HG03060 (cell line): ENCODE results near the gene ARSG.

ENCODE experiments used
- ATAC-seq: cut with Tn5 transposase; IDR thresholded peaks from one replicate; pipeline ENCODE4 v1.9.1; 2021; ENCODE audit warnings: low read depth, moderate number of reproducible peaks; ENCODE audit not compliant: unreplicated experiment

The ARSG gene

DNA sequence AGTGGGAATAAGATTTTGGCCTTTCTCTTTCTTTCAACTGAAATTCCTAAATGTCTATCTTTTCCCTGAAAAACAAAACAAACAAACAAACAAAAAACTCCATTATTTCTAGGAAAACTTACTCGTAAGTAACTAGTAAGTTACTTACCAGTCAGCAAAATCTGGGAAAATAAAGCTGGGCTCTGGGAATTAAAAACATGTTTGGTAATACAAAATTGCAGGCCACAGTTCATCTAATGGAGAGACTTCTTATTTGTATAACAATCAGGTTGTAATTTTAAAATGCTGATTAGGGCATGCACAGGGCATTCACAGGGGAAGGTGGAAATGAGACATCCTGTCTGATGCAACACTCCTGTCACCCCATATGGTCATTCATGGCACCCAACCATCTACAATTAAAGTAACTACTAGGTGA is 169.8 kb downstream of the ARSG start:
- ATAC-seq, result no peak

GRCh38 chr17:68461589-68461988 is 170.3 kb downstream of the ARSG start:
- ATAC-seq, result no peak

- peak; percentile 29 for ATAC-seq
These were observed 171.3 kb downstream of the ARSG start for GRCh38 chr17:68462381-68463210.

GRCh38 chr17:68463211-68464019 is 172.1 kb downstream of the ARSG start:
- ATAC-seq, result no peak

GRCh38 chr17:68468334-68468733 is 177.0 kb downstream of the ARSG start:
- no peak for ATAC-seq

DNA sequence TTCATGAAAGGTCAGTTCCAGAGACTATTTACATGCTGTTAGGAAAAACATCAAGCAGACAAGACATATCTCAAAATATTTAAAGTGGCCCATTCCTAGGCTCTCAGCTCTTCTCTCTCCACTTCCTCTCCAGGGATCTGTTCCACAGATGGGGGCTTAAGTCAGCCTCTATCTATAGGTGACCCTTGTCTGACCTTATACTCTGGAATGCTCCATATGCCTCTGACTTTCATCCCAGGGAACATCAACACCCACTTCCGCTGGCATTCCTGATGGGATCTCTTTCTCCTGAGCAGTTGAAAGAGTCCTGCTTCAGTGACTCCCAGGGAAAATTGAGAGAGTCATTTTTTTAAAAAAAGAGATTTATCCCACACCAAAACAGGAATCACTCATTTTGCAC is 177.5 kb downstream of the ARSG start:
- no peak for ATAC-seq
